Osteoblast (primary cell): ENCODE data around the gene ACTL9. TPM values are rescaled to one million over a fixed set of nuclear protein-coding genes. Genes with fewer than 3 reads are reported as not detected.
A peak's percentile ranks its signal among the peaks of the same experiment; 100 is the strongest.
"Not testable (repeated sequence)": the region's sequence is repeated elsewhere in the genome, so short reads cannot be mapped to it uniquely, and the experiment has no call there.

Source experiments
- DNase-seq: peaks from one replicate; pipeline ENCODE4 v3.0.0; 2011; ENCODE audit warnings: low spot score, mixed read lengths; ENCODE audit not compliant: insufficient read length; ENCODE audit errors: missing footprints
- H2AFZ ChIP-seq: 2 replicates; pipeline ENCODE4 v1.6.0; 2011; ENCODE audit warnings: mild to moderate bottlenecking, low read length
- H3K27ac ChIP-seq: 2 replicates; pipeline ENCODE4 v1.5.1; 2011; ENCODE audit warnings: mild to moderate bottlenecking, low read depth, low read length, moderate library complexity
- H3K27me3 ChIP-seq: 2 replicates; pipeline ENCODE4 v1.6.0; 2012; ENCODE audit warnings: mild to moderate bottlenecking, control low read depth, inconsistent platforms, low read length, moderate library complexity; ENCODE audit not compliant: insufficient read depth
- H3K36me3 ChIP-seq: 2 replicates; pipeline ENCODE4 v1.5.1; 2011; ENCODE audit warnings: mild to moderate bottlenecking, low read length, control low read depth, moderate library complexity; ENCODE audit not compliant: insufficient read depth
- H3K4me1 ChIP-seq: 2 replicates; pipeline ENCODE4 v1.5.1; 2011; ENCODE audit warnings: mild to moderate bottlenecking, low read length, control low read depth, moderate library complexity; ENCODE audit not compliant: insufficient read depth
- H3K4me2 ChIP-seq: 2 replicates; pipeline ENCODE4 v1.6.0; 2011; ENCODE audit warnings: mild to moderate bottlenecking, low read length; ENCODE audit not compliant: insufficient read depth
- H3K4me3 ChIP-seq: fragments of 200-600 bp; sonication (generic); 3 replicates; pipeline ENCODE4 v1.5.1; 2012; ENCODE audit warnings: mild to moderate bottlenecking, low read length, inconsistent platforms; ENCODE audit not compliant: insufficient read depth
- H3K79me2 ChIP-seq: 2 replicates; pipeline ENCODE4 v1.6.0; 2012; ENCODE audit warnings: mild to moderate bottlenecking, low read length, control low read depth, inconsistent platforms; ENCODE audit not compliant: insufficient read depth
- H3K9me3 ChIP-seq: 2 replicates; pipeline ENCODE4 v1.5.1; 2011; ENCODE audit warnings: low read depth, low read length, control low read depth
- H4K20me1 ChIP-seq: 2 replicates; pipeline ENCODE4 v1.6.0; 2012; ENCODE audit warnings: mild to moderate bottlenecking, low read length, control low read depth; ENCODE audit not compliant: insufficient read depth
- total RNA-seq: library from RNA; depleted of rRNA; stranded (reverse); fragments of >200 nt; gene quantifications from 2 replicates; pipeline ENCODE4 v1.2.3, GENCODE V29; 2012
- TF ChIP-seq, protein P1 (sequence below): IDR thresholded peaks from 2 replicates; pipeline ENCODE4 v1.5.1; 2011; ENCODE audit warnings: mild to moderate bottlenecking, low read depth, low read length, moderate library complexity; ENCODE audit errors: extremely low read depth

The ACTL9 gene
- total RNA-seq, 1 donor, result not detected

GRCh38 chr19:8705742-8706141 lies 7.1 kb upstream of the ACTL9 start:
- Histone ChIP-seq H3K4me3 (no peak overlapping the region), H3K79me2 (no peaks in the 10 kb centered on the region), H3K36me3 (no peaks in the 10 kb centered on the region), H3K9me3 (no peaks in the 10 kb centered on the region), H4K20me1 (no peaks in the 10 kb centered on the region), H3K27me3 (no peaks in the 10 kb centered on the region), H3K4me1 (no peaks in the 10 kb centered on the region), H2AFZ (no peak overlapping the region), H3K4me2 (no peak overlapping the region), H3K27ac (no peak overlapping the region)
- DNase-seq, result no peak
- TF ChIP-seq, protein P1, sequence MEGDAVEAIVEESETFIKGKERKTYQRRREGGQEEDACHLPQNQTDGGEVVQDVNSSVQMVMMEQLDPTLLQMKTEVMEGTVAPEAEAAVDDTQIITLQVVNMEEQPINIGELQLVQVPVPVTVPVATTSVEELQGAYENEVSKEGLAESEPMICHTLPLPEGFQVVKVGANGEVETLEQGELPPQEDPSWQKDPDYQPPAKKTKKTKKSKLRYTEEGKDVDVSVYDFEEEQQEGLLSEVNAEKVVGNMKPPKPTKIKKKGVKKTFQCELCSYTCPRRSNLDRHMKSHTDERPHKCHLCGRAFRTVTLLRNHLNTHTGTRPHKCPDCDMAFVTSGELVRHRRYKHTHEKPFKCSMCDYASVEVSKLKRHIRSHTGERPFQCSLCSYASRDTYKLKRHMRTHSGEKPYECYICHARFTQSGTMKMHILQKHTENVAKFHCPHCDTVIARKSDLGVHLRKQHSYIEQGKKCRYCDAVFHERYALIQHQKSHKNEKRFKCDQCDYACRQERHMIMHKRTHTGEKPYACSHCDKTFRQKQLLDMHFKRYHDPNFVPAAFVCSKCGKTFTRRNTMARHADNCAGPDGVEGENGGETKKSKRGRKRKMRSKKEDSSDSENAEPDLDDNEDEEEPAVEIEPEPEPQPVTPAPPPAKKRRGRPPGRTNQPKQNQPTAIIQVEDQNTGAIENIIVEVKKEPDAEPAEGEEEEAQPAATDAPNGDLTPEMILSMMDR, result no peak

GRCh38 chr19:8705304-8705703 lies 6.7 kb upstream of the ACTL9 start:
- H3K9me3 ChIP-seq, H3K4me2 ChIP-seq, H2AFZ ChIP-seq, H3K27ac ChIP-seq, H3K36me3 ChIP-seq, H4K20me1 ChIP-seq, H3K27me3 ChIP-seq, H3K4me1 ChIP-seq, H3K4me3 ChIP-seq, H3K79me2 ChIP-seq, DNase-seq: not testable (repeated sequence)

DNA sequence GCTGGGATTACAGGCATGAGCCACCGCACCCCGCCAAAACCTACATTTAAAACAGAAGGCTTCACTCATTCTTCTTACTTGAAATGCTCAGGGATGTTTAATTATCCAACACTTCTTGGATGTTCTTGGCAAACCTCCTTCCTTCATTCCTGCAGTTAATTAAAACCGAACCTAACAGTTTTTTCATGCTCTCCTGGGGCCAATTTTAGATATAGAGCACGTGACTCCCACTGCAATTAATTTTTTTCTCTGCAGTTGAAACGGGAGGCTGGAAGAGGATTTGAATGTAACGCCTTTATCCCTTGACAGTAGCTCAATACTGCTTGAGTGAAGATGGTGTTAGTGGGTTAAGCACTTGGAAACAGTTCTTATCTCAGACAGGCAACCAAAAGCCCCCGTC lies 4.6 kb upstream of the ACTL9 start:
- no peak overlapping the region for H3K4me2 ChIP-seq
- H3K4me3 ChIP-seq, result no peak overlapping the region
- TF ChIP-seq, protein P1, result no peak
- no peaks in the 10 kb centered on the region for H3K9me3 ChIP-seq
- no peaks in the 10 kb centered on the region for H3K79me2 ChIP-seq
- no peak overlapping the region for H2AFZ ChIP-seq
- no peak overlapping the region for H3K27ac ChIP-seq
- no peaks in the 10 kb centered on the region for H3K36me3 ChIP-seq
- H3K27me3 ChIP-seq, result no peaks in the 10 kb centered on the region
- peak; percentile 42 for DNase-seq
- H4K20me1 ChIP-seq, result no peaks in the 10 kb centered on the region
- H3K4me1 ChIP-seq, result no peaks in the 10 kb centered on the region

DNA sequence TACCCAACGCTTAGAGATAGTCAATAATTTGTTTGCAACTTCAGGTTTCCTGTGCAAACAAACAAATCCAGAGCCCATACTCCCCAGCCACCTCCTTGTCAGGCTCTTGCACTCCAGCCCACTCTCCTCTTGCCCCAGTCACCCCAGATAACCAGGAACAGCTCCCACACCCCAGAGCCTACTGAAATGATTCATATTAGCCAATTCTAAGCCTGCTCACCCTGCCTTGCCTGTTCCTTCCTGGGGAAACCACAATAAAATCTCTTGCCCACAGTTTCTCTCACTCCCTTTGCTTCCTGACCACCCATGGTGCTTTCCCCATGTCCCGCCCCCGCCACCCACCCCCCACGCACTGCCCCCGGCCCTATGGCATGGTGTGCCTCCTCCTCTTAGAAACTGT lies 3.8 kb upstream of the ACTL9 start:
- H3K27me3 ChIP-seq, result no peaks in the 10 kb centered on the region

More for the DNA sequence above, 3.8 kb upstream of the ACTL9 start:
- TF ChIP-seq, protein P1, result no peak
- H3K36me3 ChIP-seq, result no peaks in the 10 kb centered on the region
- no peak overlapping the region for H3K4me3 ChIP-seq
- H3K79me2 ChIP-seq, result no peaks in the 10 kb centered on the region
- H3K4me2 ChIP-seq, result no peak overlapping the region
- no peaks in the 10 kb centered on the region for H3K9me3 ChIP-seq
- no peaks in the 10 kb centered on the region for H3K4me1 ChIP-seq
- no peaks in the 10 kb centered on the region for H4K20me1 ChIP-seq
- no peak overlapping the region for H2AFZ ChIP-seq
- no peak overlapping the region for H3K27ac ChIP-seq
- DNase-seq, result no peak
